HCT116 (cell line): ENCODE results near the gene LAMB2. TPM values are rescaled to one million over a fixed set of nuclear protein-coding genes. Genes with fewer than 3 reads are reported as not detected.

Experiments used
- ATAC-seq: fragments of 200-7000 bp; cut with Tn5 transposase; 2 replicates; pipeline ENCODE4 v1.9.1; 2020; ENCODE audit warnings: mild to moderate bottlenecking, moderate library complexity
- BruUV-seq: library from RNA; stranded (reverse); fragments of 400-500 nt; replicated peaks from 2 replicates; lab custom pipeline; 2021; lab: Mats Ljungman, UMichigan
- CTCF ChIA-PET: fragments of 300-600 bp; sonication (Branson Sonifier 250); formaldehyde crosslinking; loops from one replicate; lab custom pipeline; 2021; ENCODE audit warnings: antibody characterized with exemption; lab: Charles Lee
- POLR2A ChIA-PET: fragments of 300-600, 350-600 bp; sonication (Branson Sonifier 250); formaldehyde crosslinking; loops from one replicate; lab custom pipeline; 2021; ENCODE audit warnings: antibody characterized with exemption; lab: Charles Lee
- RAD21 ChIA-PET, 2 experiments: fragments of 300-600 bp; sonication (Branson Sonifier 250); formaldehyde crosslinking; loops; one replicate each; lab custom pipeline; 2023; ENCODE audit warnings: low total read pairs in 2 of 2; ENCODE audit not compliant: uncharacterized antibody in 2 of 2, unreplicated experiment in 2 of 2, low non-redundant PET in 1 of 2; lab: Charles Lee
- DNase-seq: peaks from one replicate; pipeline ENCODE4 v3.0.0-alpha.2; 2010; ENCODE audit warnings: low read depth, low spot score
- H2AFZ ChIP-seq: fragments of 200-600 bp; shearing (Covaris generic), sonication (generic); 2 replicates; pipeline ENCODE4 v1.6.1; 2017; ENCODE audit warnings: low read depth, mixed run types, mixed read lengths, antibody characterized with exemption, low read length; ENCODE audit not compliant: poor library complexity, severe bottlenecking
- H3K27ac ChIP-seq: 2 replicates; pipeline ENCODE4 v1.5.1; 2012; ENCODE audit warnings: low read depth, low read length
- H3K27me3 ChIP-seq: fragments of 200-600 bp; sonication (generic); 2 replicates; pipeline ENCODE4 v1.6.1; 2016; ENCODE audit warnings: mixed run types, low read length, mixed read lengths; ENCODE audit not compliant: insufficient read depth
- H3K36me3 ChIP-seq, 2 experiments: fragments of 200-500 bp in 1 of 2; fragments of 200-600 bp in 1 of 2; sonication (Bioruptor generic) in 1 of 2; sonication (generic) in 1 of 2; 2 replicates each; pipeline versions ENCODE4 v1.5.1 to v1.6.1; 2014 to 2016; ENCODE audit warnings: low read length in 2 of 2, inconsistent platforms in 1 of 2, mixed read lengths in 1 of 2, mixed run types in 1 of 2; ENCODE audit not compliant: insufficient read depth in 2 of 2, control insufficient read depth in 1 of 2
- H3K4me1 ChIP-seq, 2 experiments: fragments of 200-600 bp in 1 of 2; sonication (generic) in 1 of 2; 2 replicates each; pipeline versions ENCODE4 v1.5.1 to v1.6.1; 2012 to 2017; ENCODE audit warnings: low read length in 2 of 2, inconsistent platforms in 1 of 2, mild to moderate bottlenecking in 1 of 2, mixed read lengths in 1 of 2, mixed run types in 1 of 2, moderate library complexity in 1 of 2; ENCODE audit not compliant: insufficient read depth in 2 of 2, control insufficient read depth in 1 of 2
- H3K4me2 ChIP-seq: fragments of 200-600 bp; sonication (generic); 2 replicates; pipeline ENCODE4 v1.6.1; 2017; ENCODE audit warnings: mixed run types, low read length, mixed read lengths
- H3K4me3 ChIP-seq, 2 experiments: fragments of 200-600 bp in 1 of 2; sonication (generic) in 1 of 2; replicated peaks in 1 of 2; 2 replicates each; pipeline ENCODE4 v1.5.1; 2011 to 2016; ENCODE audit warnings: low read length in 2 of 2, control low read depth in 1 of 2, low read depth in 1 of 2, mild to moderate bottlenecking in 1 of 2, mixed read lengths in 1 of 2, mixed run types in 1 of 2
- H3K79me2 ChIP-seq: fragments of 200-600 bp; sonication (generic); 2 replicates; pipeline ENCODE4 v1.6.1; 2017; ENCODE audit warnings: mild to moderate bottlenecking, mixed run types, low read length, moderate library complexity, mixed read lengths; ENCODE audit not compliant: insufficient read depth
- H3K9ac ChIP-seq: fragments of 200-600 bp; sonication (generic); 2 replicates; pipeline ENCODE4 v1.6.1; 2016; ENCODE audit warnings: low read length, mixed read lengths
- H3K9me2 ChIP-seq: fragments of 200-600 bp; sonication (generic), shearing (Covaris generic); 2 replicates; pipeline ENCODE4 v1.6.1; 2017; ENCODE audit warnings: mixed run types, mild to moderate bottlenecking, moderate library complexity; ENCODE audit not compliant: insufficient read depth
- H3K9me3 ChIP-seq, 2 experiments: fragments of 200-500 bp in 1 of 2; fragments of 200-600 bp in 1 of 2; sonication (Bioruptor generic) in 1 of 2; sonication (generic) in 1 of 2; 2 replicates each; pipeline ENCODE4 v1.6.1; 2014 to 2017; ENCODE audit warnings: low read length in 2 of 2, mixed read lengths in 2 of 2, inconsistent platforms in 1 of 2, low read depth in 1 of 2, mild to moderate bottlenecking in 1 of 2, mixed run types in 1 of 2, moderate library complexity in 1 of 2; ENCODE audit not compliant: control insufficient read depth in 1 of 2, insufficient read depth in 1 of 2
- H4K20me1 ChIP-seq: fragments of 200-600 bp; sonication (generic), shearing (Covaris generic); 2 replicates; pipeline ENCODE4 v1.6.1; 2017; ENCODE audit warnings: mixed run types, mild to moderate bottlenecking, moderate library complexity; ENCODE audit not compliant: insufficient read depth
- CBX3 ChIP-seq: IDR thresholded peaks from 2 replicates; pipeline ENCODE4 v1.6.1; 2012; ENCODE audit warnings: low read depth
- CEBPB ChIP-seq: IDR thresholded peaks from 2 replicates; pipeline ENCODE4 v1.6.1; 2012; ENCODE audit warnings: low read depth
- EGR1 ChIP-seq: IDR thresholded peaks from 2 replicates; pipeline ENCODE4 v1.6.1; 2012; ENCODE audit warnings: low read depth
- ELF1 ChIP-seq: IDR thresholded peaks from 2 replicates; pipeline ENCODE4 v1.6.1; 2012; ENCODE audit warnings: low read depth, borderline replicate concordance
- EZH2 ChIP-seq: fragments of 200-600 bp; sonication (generic); IDR thresholded peaks from 2 replicates; pipeline ENCODE4 v1.6.1; 2017; ENCODE audit warnings: antibody characterized with exemption, mixed run types
- EZH2phosphoT487 ChIP-seq: fragments of 200-600 bp; IDR thresholded peaks from 2 replicates; pipeline ENCODE4 v1.6.1; 2018; ENCODE audit warnings: antibody characterized with exemption, borderline replicate concordance
- FOSL1 ChIP-seq: IDR thresholded peaks from 2 replicates; pipeline ENCODE4 v1.6.1; 2012; ENCODE audit warnings: low read depth
- JUND ChIP-seq: IDR thresholded peaks from 2 replicates; pipeline ENCODE4 v1.6.1; 2012
- POLR2AphosphoS5 ChIP-seq: IDR thresholded peaks from 2 replicates; pipeline ENCODE4 v1.6.1; 2011; ENCODE audit warnings: mild to moderate bottlenecking, low read depth, low read length, moderate library complexity
- RAD21 ChIP-seq: IDR thresholded peaks from 2 replicates; pipeline ENCODE4 v1.6.1; 2012; ENCODE audit warnings: low read depth, mild to moderate bottlenecking
- SP1 ChIP-seq: IDR thresholded peaks from 2 replicates; pipeline ENCODE4 v1.6.1; 2012; ENCODE audit warnings: low read depth
- SRF ChIP-seq: IDR thresholded peaks from 2 replicates; pipeline ENCODE4 v1.6.1; 2012; ENCODE audit warnings: low read depth
- TCF7L2 ChIP-seq: IDR thresholded peaks from 2 replicates; pipeline ENCODE4 v1.7.0; 2011; ENCODE audit warnings: borderline replicate concordance, inconsistent platforms; ENCODE audit not compliant: insufficient read depth, insufficient read length; ENCODE audit errors: extremely low read depth
- YY1 ChIP-seq: IDR thresholded peaks from 2 replicates; pipeline ENCODE4 v1.6.1; 2011; ENCODE audit warnings: low read length, low read depth, moderate library complexity, mild to moderate bottlenecking; ENCODE audit not compliant: insufficient replicate concordance; ENCODE audit errors: extremely low read depth
- intact Hi-C: fragments of 100-400 bp; cut with micrococcal nuclease; formaldehyde crosslinking; loops from 2 replicates; pipeline ENCODE4 v1.10.0; 2022
- total RNA-seq: library from RNA; stranded (reverse); gene quantifications from one replicate; pipeline ENCODE4 v1.2.1, GENCODE V29; 2021; ENCODE audit not compliant: unreplicated experiment
- TF ChIP-seq, protein P1 (sequence below): IDR thresholded peaks from 2 replicates; pipeline ENCODE4 v1.6.1; 2011; ENCODE audit warnings: mild to moderate bottlenecking, low read length, moderate library complexity; ENCODE audit not compliant: insufficient replicate concordance; ENCODE audit errors: extremely low read depth
- TF ChIP-seq, protein P2 (sequence below): IDR thresholded peaks from 2 replicates; pipeline ENCODE4 v1.6.1; 2012
- TF ChIP-seq, protein P3 (sequence below): IDR thresholded peaks from 2 replicates; pipeline ENCODE4 v1.6.1; 2012

Gene LAMB2
- total RNA-seq, 1 experiment from 2014 or later = 213 TPM

DNA sequence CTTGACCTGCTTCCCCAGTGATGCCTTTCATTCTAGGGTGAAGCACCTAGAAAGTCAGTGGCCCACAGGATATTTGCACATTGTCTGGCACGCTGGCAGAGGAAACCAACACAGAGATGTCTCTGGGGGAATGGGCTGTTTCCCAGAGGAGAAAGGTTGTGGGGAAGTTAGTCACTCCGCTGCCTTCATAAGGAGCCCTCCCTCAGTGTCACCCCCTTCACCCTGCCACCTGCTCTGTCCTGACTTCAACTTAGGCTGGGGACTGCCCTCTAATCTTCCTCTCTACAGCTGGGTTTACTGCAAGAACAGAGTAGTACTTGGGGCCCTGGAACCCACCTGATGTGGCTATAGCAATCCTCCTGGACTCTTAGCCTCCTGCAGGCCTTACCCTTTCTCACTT is 44.2 kb upstream of the LAMB2 start:
- H3K4me1 ChIP-seq = peaks cover 9 to 14% of the 10 kb centered on the region in 2 experiments; a peak in 3 of 4 replicates
- TF ChIP-seq EGR1 (no peak), CBX3 (no peak), TCF7L2 (no peak), EZH2 (no peak)
- TF ChIP-seq, protein P1, sequence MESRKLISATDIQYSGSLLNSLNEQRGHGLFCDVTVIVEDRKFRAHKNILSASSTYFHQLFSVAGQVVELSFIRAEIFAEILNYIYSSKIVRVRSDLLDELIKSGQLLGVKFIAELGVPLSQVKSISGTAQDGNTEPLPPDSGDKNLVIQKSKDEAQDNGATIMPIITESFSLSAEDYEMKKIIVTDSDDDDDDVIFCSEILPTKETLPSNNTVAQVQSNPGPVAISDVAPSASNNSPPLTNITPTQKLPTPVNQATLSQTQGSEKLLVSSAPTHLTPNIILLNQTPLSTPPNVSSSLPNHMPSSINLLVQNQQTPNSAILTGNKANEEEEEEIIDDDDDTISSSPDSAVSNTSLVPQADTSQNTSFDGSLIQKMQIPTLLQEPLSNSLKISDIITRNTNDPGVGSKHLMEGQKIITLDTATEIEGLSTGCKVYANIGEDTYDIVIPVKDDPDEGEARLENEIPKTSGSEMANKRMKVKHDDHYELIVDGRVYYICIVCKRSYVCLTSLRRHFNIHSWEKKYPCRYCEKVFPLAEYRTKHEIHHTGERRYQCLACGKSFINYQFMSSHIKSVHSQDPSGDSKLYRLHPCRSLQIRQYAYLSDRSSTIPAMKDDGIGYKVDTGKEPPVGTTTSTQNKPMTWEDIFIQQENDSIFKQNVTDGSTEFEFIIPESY = no peak
- H3K4me2 ChIP-seq = no peak overlapping the region
- CTCF ChIA-PET = no interaction called here
- no peaks in the 10 kb centered on the region for H4K20me1 ChIP-seq
- no peaks in the 10 kb centered on the region for H3K79me2 ChIP-seq
- RAD21 ChIA-PET = no interaction called here
- H2AFZ ChIP-seq = no peak overlapping the region
- no TSS peak for BruUV-seq
- no peaks in the 10 kb centered on the region for H3K27me3 ChIP-seq
- POLR2A ChIA-PET = no interaction called here
- H3K27ac ChIP-seq = no peak overlapping the region
- no peaks in the 10 kb centered on the region for H3K9me2 ChIP-seq
- ATAC-seq = no peak
- no peaks in the 10 kb centered on the region for H3K36me3 ChIP-seq
- H3K4me3 ChIP-seq = no peak overlapping the region
- H3K9ac ChIP-seq = no peak overlapping the region
- intact Hi-C loops = no loop called here
- no peaks in the 10 kb centered on the region for H3K9me3 ChIP-seq
- DNase-seq = no peak

DNA sequence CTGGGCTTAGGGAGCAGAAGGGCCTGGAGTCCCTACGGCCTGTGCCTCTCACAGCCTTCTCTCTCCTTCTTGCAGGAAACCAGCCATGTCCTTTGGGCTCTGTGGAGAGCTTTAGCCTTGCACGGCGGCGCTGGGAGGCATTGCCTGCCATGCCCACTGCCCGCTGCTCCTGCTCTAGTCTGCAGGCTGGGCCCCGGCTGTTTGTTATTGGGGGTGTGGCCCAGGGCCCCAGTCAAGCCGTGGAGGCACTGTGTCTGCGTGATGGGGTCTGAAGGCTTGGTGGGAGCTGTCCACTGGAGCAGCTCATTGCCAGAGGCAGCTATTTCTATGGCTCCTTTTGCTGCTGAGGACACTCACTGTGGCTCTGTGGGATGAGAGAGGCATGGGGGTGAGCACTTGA is 42.7 kb upstream of the LAMB2 start:
- CTCF ChIA-PET = no interaction called here
- Histone ChIP-seq H4K20me1 (no peaks in the 10 kb centered on the region), H3K4me3 (no peak overlapping the region), H3K27ac (no peak overlapping the region), H3K9me2 (no peaks in the 10 kb centered on the region), H3K27me3 (no peaks in the 10 kb centered on the region), H3K79me2 (no peaks in the 10 kb centered on the region), H3K4me2 (no peak overlapping the region), H3K36me3 (no peaks in the 10 kb centered on the region), H3K4me1 (peaks cover 13 to 29% of the 10 kb centered on the region in 2 experiments; a peak in 3 of 4 replicates), H3K9me3 (no peaks in the 10 kb centered on the region), H3K9ac (no peak overlapping the region), H2AFZ (no peak overlapping the region)
- DNase-seq (no peak), ATAC-seq (no peak)
- POLR2A ChIA-PET = no interaction called here
- no TSS peak for BruUV-seq
- RAD21 ChIA-PET = no interaction called here
- intact Hi-C loops = no loop called here
- TF ChIP-seq EZH2 = no peak
- TF ChIP-seq, protein P1 = no peak
- TF ChIP-seq, protein P2, sequence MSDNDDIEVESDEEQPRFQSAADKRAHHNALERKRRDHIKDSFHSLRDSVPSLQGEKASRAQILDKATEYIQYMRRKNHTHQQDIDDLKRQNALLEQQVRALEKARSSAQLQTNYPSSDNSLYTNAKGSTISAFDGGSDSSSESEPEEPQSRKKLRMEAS = no peak
- TF ChIP-seq JUND = no peak
- no peak for TF ChIP-seq CBX3
- TF ChIP-seq YY1 = no peak
- no peak for TF ChIP-seq SRF
- TF ChIP-seq ELF1 = no peak
- no peak for TF ChIP-seq EZH2phosphoT487
- no peak for TF ChIP-seq SP1
- TF ChIP-seq, protein P3, sequence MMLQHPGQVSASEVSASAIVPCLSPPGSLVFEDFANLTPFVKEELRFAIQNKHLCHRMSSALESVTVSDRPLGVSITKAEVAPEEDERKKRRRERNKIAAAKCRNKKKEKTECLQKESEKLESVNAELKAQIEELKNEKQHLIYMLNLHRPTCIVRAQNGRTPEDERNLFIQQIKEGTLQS = no peak
- TF ChIP-seq CEBPB = no peak
- no peak for TF ChIP-seq TCF7L2
- TF ChIP-seq EGR1 = no peak
- TF ChIP-seq FOSL1 = no peak
- TF ChIP-seq POLR2AphosphoS5 = no peak
- no peak for TF ChIP-seq RAD21
